Panc1 (cell line): Measurements from ENCODE around the gene KLHL9. TPM values are rescaled to one million over a fixed set of nuclear protein-coding genes. Genes with fewer than 3 reads are reported as not detected.

Source experiments
- ATAC-seq: fragments of 200-7000 bp; cut with Tn5 transposase; 2 replicates; pipeline ENCODE4 v1.9.1; 2020; ENCODE audit warnings: mild to moderate bottlenecking, moderate library complexity
- BruUV-seq: library from RNA; stranded (reverse); fragments of 400-500 nt; replicated peaks from 2 replicates; lab custom pipeline; 2021; lab: Mats Ljungman, UMichigan
- CTCF ChIA-PET: fragments of 300-600 bp; sonication (Branson Sonifier 250); formaldehyde crosslinking; loops from one replicate; lab custom pipeline; 2022; ENCODE audit warnings: antibody characterized with exemption; lab: Charles Lee
- POLR2A ChIA-PET: fragments of 300-600 bp; sonication (Branson Sonifier 250); formaldehyde crosslinking; loops from one replicate; lab custom pipeline; 2022; ENCODE audit warnings: antibody characterized with exemption; lab: Charles Lee
- DNase-seq: peaks from one replicate; pipeline ENCODE4 v3.0.0-alpha.2; 2010; ENCODE audit warnings: low read depth, low spot score
- H3K27ac ChIP-seq: 2 replicates; pipeline ENCODE4 v1.5.1; 2011; ENCODE audit warnings: mild to moderate bottlenecking, low read length, inconsistent platforms
- H3K27me3 ChIP-seq: fragments of 200-500 bp; sonication (Bioruptor generic); 2 replicates; pipeline ENCODE4 v1.6.0; 2014; ENCODE audit warnings: low read length, inconsistent platforms; ENCODE audit not compliant: control insufficient read depth, insufficient read depth
- H3K36me3 ChIP-seq: fragments of 200-500 bp; sonication (Bioruptor generic); 2 replicates; pipeline ENCODE4 v1.5.1; 2014; ENCODE audit warnings: inconsistent platforms, mild to moderate bottlenecking, low read length, moderate library complexity; ENCODE audit not compliant: control insufficient read depth, insufficient read depth
- H3K4me1 ChIP-seq: 2 replicates; pipeline ENCODE4 v1.5.1; 2011; ENCODE audit warnings: inconsistent platforms, mild to moderate bottlenecking, low read length, moderate library complexity; ENCODE audit not compliant: control insufficient read depth, insufficient read depth
- H3K4me3 ChIP-seq, 2 experiments: 2 replicates each; pipeline ENCODE4 v1.5.1; 2011 to 2012; ENCODE audit warnings: low read depth in 2 of 2, low read length in 2 of 2, mild to moderate bottlenecking in 2 of 2, inconsistent platforms in 1 of 2, moderate library complexity in 1 of 2
- H3K9me3 ChIP-seq: fragments of 200-500 bp; sonication (Bioruptor generic); 2 replicates; pipeline ENCODE4 v1.5.1; 2014; ENCODE audit warnings: low read depth, mild to moderate bottlenecking, inconsistent platforms, low read length, moderate library complexity; ENCODE audit not compliant: control insufficient read depth, insufficient read depth
- CTCF ChIP-seq: fragments of 450-650 bp; IDR thresholded peaks from 2 replicates; pipeline ENCODE4 v1.5.1; 2017; ENCODE audit warnings: mild to moderate bottlenecking
- POLR2AphosphoS5 ChIP-seq: IDR thresholded peaks from 2 replicates; pipeline ENCODE4 v1.6.1; 2012; ENCODE audit warnings: mild to moderate bottlenecking, low read depth, low read length, moderate library complexity
- REST ChIP-seq, 2 experiments: IDR thresholded peaks; 2 replicates each; pipeline ENCODE4 v1.6.1; 2011 to 2012; ENCODE audit warnings: low read depth in 2 of 2, control low read depth in 1 of 2, low read length in 1 of 2, mild to moderate bottlenecking in 1 of 2, moderate library complexity in 1 of 2; ENCODE audit not compliant: insufficient read depth in 1 of 2
- SIN3A ChIP-seq: IDR thresholded peaks from 2 replicates; pipeline ENCODE4 v1.6.1; 2012; ENCODE audit warnings: low read depth, mild to moderate bottlenecking, low read length, moderate library complexity, borderline replicate concordance; ENCODE audit not compliant: insufficient read depth
- TCF7L2 ChIP-seq: IDR thresholded peaks from 2 replicates; pipeline ENCODE4 v1.6.1; 2011; ENCODE audit warnings: mild to moderate bottlenecking, low read depth, low read length, inconsistent platforms
- in situ Hi-C: cut with HindIII; loops from 2 replicates; pipeline ENCODE4 v1.10.0; 2016; ENCODE audit warnings: low sequenced_read_pairs, low pct_unique_long_range_greater_than_20kb
- intact Hi-C: fragments of 100-400 bp; cut with micrococcal nuclease; formaldehyde crosslinking; loops from one replicate; pipeline ENCODE4 v1.10.0; 2022; ENCODE audit not compliant: unreplicated experiment
- total RNA-seq: library from RNA; stranded (reverse); gene quantifications from one replicate; pipeline ENCODE4 v1.2.1, GENCODE V29; 2021; ENCODE audit not compliant: unreplicated experiment

KLHL9 gene
- total RNA-seq, 1 experiment from 2014 or later: 7.4 TPM

GRCh38 chr9:21294364-21294774 lies 40.8 kb downstream of the KLHL9 start:
- CTCF ChIA-PET: no interaction called here
- Histone ChIP-seq H3K27ac (no peak overlapping the region), H3K9me3 (no peaks in the 10 kb centered on the region), H3K4me3 (no peak overlapping the region), H3K27me3 (no peaks in the 10 kb centered on the region), H3K36me3 (no peaks in the 10 kb centered on the region), H3K4me1 (no peaks in the 10 kb centered on the region)
- no TSS peak for BruUV-seq
- in situ Hi-C loops: no loop called here
- POLR2A ChIA-PET: no interaction called here
- DNase-seq (peak; percentile 42), ATAC-seq (no peak)
- intact Hi-C loops: no loop called here
- TF ChIP-seq SIN3A (no peak), TCF7L2 (no peak), POLR2AphosphoS5 (no peak), CTCF (no peak), REST (IDR thresholded peaks at IDR 0.05; ENCODE audit: insufficient read depth in 1 of 2, low read depth in 2 of 2, low read length in 1 of 2) (no peak)

GRCh38 chr9:21289848-21290247 lies 45.4 kb downstream of the KLHL9 start:
- CTCF ChIA-PET: no interaction called here
- Histone ChIP-seq H3K27ac (no peak overlapping the region), H3K4me3 (no peak overlapping the region), H3K36me3 (no peaks in the 10 kb centered on the region), H3K27me3 (no peaks in the 10 kb centered on the region), H3K9me3 (no peaks in the 10 kb centered on the region), H3K4me1 (no peaks in the 10 kb centered on the region)
- intact Hi-C loops (no loop called here), in situ Hi-C loops (no loop called here)
- POLR2A ChIA-PET: no interaction called here
- TF ChIP-seq SIN3A (no peak), TCF7L2 (no peak), POLR2AphosphoS5 (no peak), CTCF (no peak), REST (IDR thresholded peaks at IDR 0.05; ENCODE audit: insufficient read depth in 1 of 2, low read depth in 2 of 2, low read length in 1 of 2) (no peak)
- DNase-seq (no peak), ATAC-seq (no peak)
- no TSS peak for BruUV-seq
